SHP77 (cell line): Measurements from ENCODE around the gene TMIGD3.

Experiments used
- DNase-seq, 2 experiments: peaks; one replicate each; lab custom pipeline; 2025; lab: John Stamatoyannopoulos, UW

The TMIGD3 gene

GRCh38 chr1:111507411-111508201 lies 4.2 kb upstream of the TMIGD3 start:
- peak; percentile 69 to 79 for DNase-seq

GRCh38 chr1:111506561-111506960 lies 3.1 kb upstream of the TMIGD3 start:
- no peak for DNase-seq

GRCh38 chr1:111505641-111506119 lies 2.2 kb upstream of the TMIGD3 start:
- no peak for DNase-seq

GRCh38 chr1:111504097-111504496 lies 664 bp upstream of the TMIGD3 start:
- no peak for DNase-seq

- DNase-seq, result no peak
Observed at GRCh38 chr1:111501645-111502044, 1.8 kb downstream of the TMIGD3 start.

- DNase-seq, result no peak
Observed at GRCh38 chr1:111499026-111499785, 4.2 kb downstream of the TMIGD3 start.

GRCh38 chr1:111497592-111497991 lies 5.8 kb downstream of the TMIGD3 start:
- DNase-seq, result no peak

- DNase-seq, result no peak
Observed at GRCh38 chr1:111496398-111496797, 7.0 kb downstream of the TMIGD3 start.

- no peak for DNase-seq
Observed at GRCh38 chr1:111491070-111491469, 12.4 kb downstream of the TMIGD3 start.

GRCh38 chr1:111490220-111490619 lies 13.2 kb downstream of the TMIGD3 start:
- no peak for DNase-seq

- no peak for DNase-seq
Observed at GRCh38 chr1:111489604-111490003, 13.8 kb downstream of the TMIGD3 start.

GRCh38 chr1:111488669-111489068 lies 14.8 kb downstream of the TMIGD3 start:
- no peak for DNase-seq

GRCh38 chr1:111487133-111487532 lies 16.3 kb downstream of the TMIGD3 start:
- DNase-seq, result no peak

- DNase-seq, result no peak
Observed at GRCh38 chr1:111486431-111486830, 17.0 kb downstream of the TMIGD3 start.

- DNase-seq, result no peak
Observed at GRCh38 chr1:111484391-111485026, 18.9 kb downstream of the TMIGD3 start.

GRCh38 chr1:111483876-111484275 lies 19.6 kb downstream of the TMIGD3 start:
- DNase-seq, result no peak

GRCh38 chr1:111483166-111483565 lies 20.3 kb downstream of the TMIGD3 start:
- DNase-seq, result no peak

- peak; percentile 50 to 56 for DNase-seq
Observed at GRCh38 chr1:111481387-111482221, 21.8 kb downstream of the TMIGD3 start.

GRCh38 chr1:111480674-111481073 lies 22.8 kb downstream of the TMIGD3 start:
- DNase-seq, result no peak

- no peak for DNase-seq
Observed at GRCh38 chr1:111476761-111477309, 26.6 kb downstream of the TMIGD3 start.

GRCh38 chr1:111476214-111476613 lies 27.2 kb downstream of the TMIGD3 start:
- DNase-seq, result no peak
